Adipose tissue (tissue), 3 donors: ENCODE results near the gene SLC39A2. TPM values are rescaled to one million over a fixed set of nuclear protein-coding genes. Genes with fewer than 3 reads are reported as not detected.

ENCODE experiments used
- H3K27ac ChIP-seq: one replicate; pipeline ENCODE4 v1.5.1; 2013; ENCODE audit warnings: low read depth, low read length
- WGBS, 3 donors: extraction: QIAGEN DNeasy Blood & Tissue Kit; methylation state at CpG; one replicate each; pipeline ENCODE4 v1.1.7; 2013; 5-methylcytosine and 5-hydroxymethylcytosine counted together
- polyA plus RNA-seq, 3 donors: library from polyadenylated mRNA; stranded (reverse); fragments of 200-250 nt; gene quantifications; one replicate each; pipeline ENCODE4 v1.2.3, GENCODE V29; 2013
- donor health status: healthy with polysubstance abuse.
- donor health status: Bipolar disorder and iron deficiency.
- donor health status: healthy.

The SLC39A2 gene
- polyA plus RNA-seq, 3 donors: 0.06 to 0.22 TPM; not detected in 1

GRCh38 chr14:21022686-21023085 lies 23.6 kb downstream of the SLC39A2 start:
- no peak overlapping the region for H3K27ac ChIP-seq
- WGBS, 3 donors: 77 to 84% (median 78%) methylated on average over 5 of the region's 5 CpGs

GRCh38 chr14:21023174-21023573 lies 24.1 kb downstream of the SLC39A2 start:
- no peak overlapping the region for H3K27ac ChIP-seq
- 41 to 48% (median 48%) methylated on average over 7 of the region's 7 CpGs for WGBS, 3 donors

- H3K27ac ChIP-seq: no peak overlapping the region
- 11 to 22% (median 21%) methylated on average over 17 of the region's 17 CpGs for WGBS, 3 donors
Observed at GRCh38 chr14:21023817-21024584, 24.9 kb downstream of the SLC39A2 start.

GRCh38 chr14:21024585-21025370 lies 25.7 kb downstream of the SLC39A2 start, which contains the start of gene NDRG2:
TSS of gene NDRG2 (minus strand) at chr14:21025061. CDS start at chr14:21023315, 1,746 bp downstream.
- WGBS, 3 donors: 1% methylated on average over 57 to 72 of the region's 72 CpGs

GRCh38 chr14:21025371-21026273 lies 26.5 kb downstream of the SLC39A2 start:
- WGBS, 3 donors: 4 to 11% (median 6%) methylated on average over 55 to 58 of the region's 58 CpGs

More at GRCh38 chr14:21024585-21025370, 25.7 kb downstream of the SLC39A2 start, which contains the start of gene NDRG2:
- H3K27ac ChIP-seq: no peak within 1 kb of the TSS

GRCh38 chr14:21026274-21026987 lies 27.3 kb downstream of the SLC39A2 start:
- 65 to 68% (median 67%) methylated on average over 7 of the region's 7 CpGs for WGBS, 3 donors
- no peak overlapping the region for H3K27ac ChIP-seq

More at GRCh38 chr14:21025371-21026273, 26.5 kb downstream of the SLC39A2 start:
- H3K27ac ChIP-seq: no peak overlapping the region

- WGBS, 3 donors: 47 to 64% (median 56%) methylated on average over 3 of the region's 3 CpGs
- H3K27ac ChIP-seq: no peak overlapping the region
Observed at GRCh38 chr14:21026988-21027315, 27.9 kb downstream of the SLC39A2 start.

- WGBS, 3 donors: 84 to 95% (median 84%) methylated on average over 5 of the region's 5 CpGs
- H3K27ac ChIP-seq: no peak within 1 kb of the TSS
Observed at GRCh38 chr14:21029917-21030316, 30.8 kb downstream of the SLC39A2 start, which contains the start of gene TPPP2. TSS of gene TPPP2 (plus strand) at chr14:21030217. CDS start at chr14:21030582, 365 bp downstream.

- 89 to 90% (median 90%) methylated on average over 12 of the region's 12 CpGs for WGBS, 3 donors
- no peak overlapping the region for H3K27ac ChIP-seq
Observed at GRCh38 chr14:21030531-21030930, 31.4 kb downstream of the SLC39A2 start.

GRCh38 chr14:21032326-21033132 lies 33.4 kb downstream of the SLC39A2 start:
- 79 to 86% (median 80%) methylated on average over 5 of the region's 5 CpGs for WGBS, 3 donors
- no peak overlapping the region for H3K27ac ChIP-seq

- H3K27ac ChIP-seq: no peak overlapping the region
- WGBS, 3 donors: 76 to 89% (median 82%) methylated on average over 4 of the region's 4 CpGs
Observed at GRCh38 chr14:21033133-21033698, 34.1 kb downstream of the SLC39A2 start.

- no peak within 1 kb of the TSS for H3K27ac ChIP-seq
- WGBS, 3 donors: 79 to 82% (median 79%) methylated on average over 5 of the region's 5 CpGs
Observed at GRCh38 chr14:21034707-21035106, 35.6 kb downstream of the SLC39A2 start, which contains the start of gene RNASE13. TSS of gene RNASE13 (minus strand) at chr14:21034807. CDS start at chr14:21034288, 519 bp downstream.

GRCh38 chr14:21036751-21037150 lies 37.7 kb downstream of the SLC39A2 start:
- H3K27ac ChIP-seq: no peak overlapping the region
- 90 to 94% (median 92%) methylated on average over 7 of the region's 7 CpGs for WGBS, 3 donors

GRCh38 chr14:21037156-21037555 lies 38.1 kb downstream of the SLC39A2 start:
- WGBS, 3 donors: 75 to 86% (median 77%) methylated on average over 3 of the region's 3 CpGs
- no peak overlapping the region for H3K27ac ChIP-seq

GRCh38 chr14:21038441-21039422 lies 39.6 kb downstream of the SLC39A2 start:
- WGBS, 3 donors: 15 to 24% (median 24%) methylated on average over 10 of the region's 10 CpGs
- H3K27ac ChIP-seq: no peak overlapping the region
